GM13976 (cell line): ENCODE results near the gene GPC4.

Source experiments
- DNase-seq: peaks from one replicate; pipeline ENCODE4 v3.0.0; 2012; ENCODE audit warnings: low spot score
- CTCF ChIP-seq: IDR thresholded peaks from 2 replicates; pipeline ENCODE4 v1.5.1; 2012; ENCODE audit warnings: borderline replicate concordance, mild to moderate bottlenecking; ENCODE audit not compliant: insufficient read depth; ENCODE audit errors: extremely low read depth, missing control alignments, control extremely low read depth
- in situ Hi-C: fragments of 300-500 bp; cut with MboI; formaldehyde crosslinking; loops from one replicate; pipeline ENCODE4 v1.12.0; 2022; ENCODE audit warnings: low sequenced_read_pairs, mixed read lengths, inconsistent platforms; ENCODE audit not compliant: unreplicated experiment

GPC4 gene

GRCh38 chrX:133269168-133269567, 146.1 kb downstream of the GPC4 start:
- no peak for TF ChIP-seq CTCF
- in situ Hi-C loops, result no loop called here
- DNase-seq, result no peak

- no peak for TF ChIP-seq CTCF
- in situ Hi-C loops, result no loop called here
- DNase-seq, result no peak
Observed at GRCh38 chrX:133267621-133268020, 147.7 kb downstream of the GPC4 start.

GRCh38 chrX:133265331-133265730, 150.0 kb downstream of the GPC4 start:
- DNase-seq, result no peak
- no peak for TF ChIP-seq CTCF
- in situ Hi-C loops, result no loop called here

- no peak for DNase-seq
- TF ChIP-seq CTCF, result no peak
- in situ Hi-C loops, result no loop called here
Observed at GRCh38 chrX:133258481-133258880, 156.8 kb downstream of the GPC4 start.

- DNase-seq, result no peak
- in situ Hi-C loops, result no loop called here
- TF ChIP-seq CTCF, result no peak
Observed at GRCh38 chrX:133254666-133255065, 160.6 kb downstream of the GPC4 start.

GRCh38 chrX:133251204-133251603, 164.1 kb downstream of the GPC4 start:
- in situ Hi-C loops, result no loop called here
- no peak for DNase-seq
- no peak for TF ChIP-seq CTCF

GRCh38 chrX:133250184-133251100, 164.8 kb downstream of the GPC4 start:
- TF ChIP-seq CTCF, result no peak
- no peak for DNase-seq
- in situ Hi-C loops, result no loop called here
